GM23338 (cell line): ENCODE measurements around the gene ZNF536.

Source experiments
- CTCF ChIP-seq, 2 experiments: fragments of 200-600 bp in 1 of 2; sonication (generic) in 1 of 2; conservative IDR thresholded peaks; 2 replicates each; pipeline versions ENCODE4 v1.5.1 to v1.6.1; 2016 to 2017; ENCODE audit warnings: antibody characterized with exemption in 2 of 2, low read depth in 2 of 2, mild to moderate bottlenecking in 2 of 2, moderate library complexity in 1 of 2
- EZH2phosphoT487 ChIP-seq: fragments of 200-600 bp; sonication (generic); IDR thresholded peaks from one replicate; pipeline ENCODE4 v1.8.1; 2018; ENCODE audit warnings: antibody characterized with exemption; ENCODE audit not compliant: unreplicated experiment

- TF ChIP-seq EZH2phosphoT487 (no peak), CTCF (conservative IDR thresholded peaks at IDR 0.05; ENCODE audit: low read depth in 2 of 2) (no peak)
Observed at GRCh38 chr19:30411714-30412113, 39.5 kb downstream of the ZNF536 start.
